ENCODE data around the gene PLXNB2. TPM values are rescaled to one million over a fixed set of nuclear protein-coding genes. Genes with fewer than 3 reads are reported as not detected.

Gene PLXNB2
- total RNA-seq, 1 experiment from 2014 or later: 155 TPM

DNA sequence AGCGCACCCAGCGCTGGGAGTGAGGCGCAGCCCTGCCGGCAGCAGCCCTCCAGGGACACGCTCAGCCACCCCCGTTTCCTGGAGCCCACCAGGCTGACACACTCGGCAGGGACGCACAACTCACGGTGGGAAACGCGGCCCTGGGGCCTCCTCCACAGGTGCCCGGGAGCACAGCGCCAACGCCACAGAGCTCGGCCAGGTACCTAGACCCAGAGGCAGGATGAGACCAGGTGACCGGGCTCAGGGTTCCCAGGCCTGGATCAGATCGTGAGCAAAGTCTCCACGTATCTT is 80.6 kb downstream of the PLXNB2 start:
- TF ChIP-seq, protein P1, sequence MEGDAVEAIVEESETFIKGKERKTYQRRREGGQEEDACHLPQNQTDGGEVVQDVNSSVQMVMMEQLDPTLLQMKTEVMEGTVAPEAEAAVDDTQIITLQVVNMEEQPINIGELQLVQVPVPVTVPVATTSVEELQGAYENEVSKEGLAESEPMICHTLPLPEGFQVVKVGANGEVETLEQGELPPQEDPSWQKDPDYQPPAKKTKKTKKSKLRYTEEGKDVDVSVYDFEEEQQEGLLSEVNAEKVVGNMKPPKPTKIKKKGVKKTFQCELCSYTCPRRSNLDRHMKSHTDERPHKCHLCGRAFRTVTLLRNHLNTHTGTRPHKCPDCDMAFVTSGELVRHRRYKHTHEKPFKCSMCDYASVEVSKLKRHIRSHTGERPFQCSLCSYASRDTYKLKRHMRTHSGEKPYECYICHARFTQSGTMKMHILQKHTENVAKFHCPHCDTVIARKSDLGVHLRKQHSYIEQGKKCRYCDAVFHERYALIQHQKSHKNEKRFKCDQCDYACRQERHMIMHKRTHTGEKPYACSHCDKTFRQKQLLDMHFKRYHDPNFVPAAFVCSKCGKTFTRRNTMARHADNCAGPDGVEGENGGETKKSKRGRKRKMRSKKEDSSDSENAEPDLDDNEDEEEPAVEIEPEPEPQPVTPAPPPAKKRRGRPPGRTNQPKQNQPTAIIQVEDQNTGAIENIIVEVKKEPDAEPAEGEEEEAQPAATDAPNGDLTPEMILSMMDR (conservative IDR thresholded peaks at IDR 0.05; ENCODE audit: low read depth, low read length): no peak
- TF ChIP-seq EZH2 (IDR thresholded peaks at IDR 0.05; ENCODE audit: borderline replicate concordance, low read depth, low read length, poor library complexity, severe bottlenecking): no peak
- H3K4me3 ChIP-seq (ENCODE audit: low read depth, low read length, poor library complexity, severe bottlenecking): no peak overlapping the region
- H3K27me3 ChIP-seq (replicated peaks; ENCODE audit: insufficient read depth, low read depth, low read length, poor library complexity): no peaks in the 10 kb centered on the region
- BruUV-seq (replicated peaks): no TSS peak
- intact Hi-C loops (cut with micrococcal nuclease; ENCODE audit: unreplicated experiment): no loop called here
- POLR2A ChIA-PET (ENCODE audit: low non-redundant PET): no interaction called here
- DNase-seq (ENCODE audit: low spot score): no peak
- peaks cover 22% of the 10 kb centered on the region for H3K36me3 ChIP-seq (ENCODE audit: insufficient read depth, low read length, poor library complexity, severe bottlenecking)
- H3K9me3 ChIP-seq (ENCODE audit: low read depth, low read length, poor library complexity, severe bottlenecking): no peaks in the 10 kb centered on the region
- no peak overlapping the region for H3K27ac ChIP-seq (ENCODE audit: low read depth, low read length, poor library complexity, severe bottlenecking)
- no peaks in the 10 kb centered on the region for H3K4me1 ChIP-seq (ENCODE audit: insufficient read depth, low read length, poor library complexity, severe bottlenecking)
- CTCF ChIA-PET: no interaction called here

DNA sequence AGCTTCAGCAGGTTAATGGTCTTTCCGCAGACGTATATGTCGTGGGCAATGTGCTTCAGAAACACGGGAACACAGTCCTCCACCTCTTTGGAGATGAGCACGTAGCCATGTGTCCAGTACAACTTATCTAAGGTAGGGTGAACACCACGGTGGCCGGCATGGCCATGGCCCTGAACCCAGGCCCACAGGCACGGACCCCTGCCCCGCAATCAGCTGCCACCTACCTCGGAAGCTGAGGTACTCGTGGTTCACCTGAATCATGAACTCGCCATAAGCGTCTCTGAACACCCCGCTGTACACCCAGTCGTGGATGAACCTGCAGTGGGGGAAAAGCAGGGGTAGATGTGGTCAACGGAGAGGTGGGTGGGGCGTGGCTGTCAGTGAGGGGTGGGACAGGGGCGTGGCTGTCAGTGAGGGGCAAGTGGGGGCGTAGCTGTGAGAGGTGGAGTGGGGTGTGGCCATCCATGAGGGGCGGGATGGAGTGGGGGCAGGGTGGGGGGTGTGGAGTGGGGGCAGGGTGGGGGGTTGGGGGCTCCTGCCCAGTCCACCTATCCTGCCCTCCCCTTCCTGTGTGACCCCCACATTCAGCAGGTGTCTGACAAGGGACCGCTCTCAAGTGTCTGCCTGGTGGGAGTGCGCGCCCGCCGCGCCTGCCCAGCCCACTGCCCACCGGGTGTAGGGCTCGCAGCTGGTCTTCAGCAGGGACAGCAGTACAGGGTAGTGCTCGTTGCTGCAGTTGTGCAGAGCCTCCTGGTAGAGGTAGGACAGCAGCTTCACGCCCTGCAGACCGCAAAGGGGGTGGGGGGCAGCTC is 81.2 kb downstream of the PLXNB2 start:
- TF ChIP-seq, protein P1 (conservative IDR thresholded peaks at IDR 0.05; ENCODE audit: low read depth, low read length): no peak
- TF ChIP-seq EZH2 (IDR thresholded peaks at IDR 0.05; ENCODE audit: borderline replicate concordance, low read depth, low read length, poor library complexity, severe bottlenecking): no peak
- no TSS peak for BruUV-seq (replicated peaks)

DNA sequence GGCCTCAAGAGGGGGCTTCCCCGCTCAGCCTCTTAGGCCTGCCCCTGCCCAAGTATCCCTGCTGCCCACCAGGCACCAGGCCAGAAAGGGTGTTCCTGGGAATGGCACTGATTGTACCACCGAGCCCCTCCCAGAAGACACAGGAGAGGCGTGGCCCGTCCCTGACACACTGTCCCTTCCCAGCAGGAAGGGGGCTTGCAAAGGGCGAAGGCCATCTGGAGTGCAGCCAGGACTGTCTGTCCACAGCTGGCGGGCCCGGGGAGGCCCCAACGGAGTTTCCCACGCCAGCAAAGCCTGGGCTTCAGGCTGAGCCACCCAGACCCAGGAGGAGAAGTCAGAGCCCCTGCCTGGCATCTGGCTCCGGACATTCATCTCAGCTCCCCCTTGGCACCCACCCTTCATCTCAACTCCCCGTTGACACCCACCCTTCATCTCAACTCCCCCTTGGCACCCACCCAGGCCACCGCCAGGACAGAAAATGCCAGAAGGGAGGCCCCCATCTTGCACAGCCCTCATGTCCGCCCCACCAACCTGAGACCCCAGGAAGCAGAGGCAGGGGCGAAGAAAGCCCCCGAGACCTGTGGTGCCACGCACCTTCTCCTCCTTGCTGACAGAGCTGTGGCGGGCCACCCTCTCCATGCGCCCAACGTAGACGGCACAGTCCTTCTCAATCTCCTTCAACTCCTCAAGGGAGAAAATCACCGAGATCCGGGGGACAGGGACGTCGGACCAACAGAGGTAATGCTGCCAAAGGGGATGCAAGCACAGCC is 82.1 kb downstream of the PLXNB2 start:
- H3K27me3 ChIP-seq (replicated peaks; ENCODE audit: insufficient read depth, low read depth, low read length, poor library complexity): no peaks in the 10 kb centered on the region
- H3K27ac ChIP-seq (ENCODE audit: low read depth, low read length, poor library complexity, severe bottlenecking): no peak overlapping the region
- no peaks in the 10 kb centered on the region for H3K4me1 ChIP-seq (ENCODE audit: insufficient read depth, low read length, poor library complexity, severe bottlenecking)
- TF ChIP-seq EZH2 (IDR thresholded peaks at IDR 0.05; ENCODE audit: borderline replicate concordance, low read depth, low read length, poor library complexity, severe bottlenecking): no peak
- TF ChIP-seq, protein P1 (conservative IDR thresholded peaks at IDR 0.05; ENCODE audit: low read depth, low read length): no peak
- no peak for DNase-seq (ENCODE audit: low spot score)
- H3K9me3 ChIP-seq (ENCODE audit: low read depth, low read length, poor library complexity, severe bottlenecking): no peaks in the 10 kb centered on the region
- intact Hi-C loops (cut with micrococcal nuclease; ENCODE audit: unreplicated experiment): no loop called here
- no peak overlapping the region for H3K4me3 ChIP-seq (ENCODE audit: low read depth, low read length, poor library complexity, severe bottlenecking)
- CTCF ChIA-PET: no interaction called here
- POLR2A ChIA-PET (ENCODE audit: low non-redundant PET): no interaction called here
- BruUV-seq (replicated peaks): no TSS peak
- H3K36me3 ChIP-seq (ENCODE audit: insufficient read depth, low read length, poor library complexity, severe bottlenecking): peaks cover 36% of the 10 kb centered on the region

More for the DNA sequence above, 81.2 kb downstream of the PLXNB2 start:
- intact Hi-C loops (cut with micrococcal nuclease; ENCODE audit: unreplicated experiment): no loop called here
- CTCF ChIA-PET: no interaction called here
- no peak overlapping the region for H3K27ac ChIP-seq (ENCODE audit: low read depth, low read length, poor library complexity, severe bottlenecking)
- no peak overlapping the region for H3K4me3 ChIP-seq (ENCODE audit: low read depth, low read length, poor library complexity, severe bottlenecking)
- POLR2A ChIA-PET (ENCODE audit: low non-redundant PET): no interaction called here
- H3K27me3 ChIP-seq (replicated peaks; ENCODE audit: insufficient read depth, low read depth, low read length, poor library complexity): no peaks in the 10 kb centered on the region
- H3K36me3 ChIP-seq (ENCODE audit: insufficient read depth, low read length, poor library complexity, severe bottlenecking): peaks cover 28% of the 10 kb centered on the region
- no peak for DNase-seq (ENCODE audit: low spot score)
- no peaks in the 10 kb centered on the region for H3K9me3 ChIP-seq (ENCODE audit: low read depth, low read length, poor library complexity, severe bottlenecking)
- H3K4me1 ChIP-seq (ENCODE audit: insufficient read depth, low read length, poor library complexity, severe bottlenecking): no peaks in the 10 kb centered on the region

Other genes with a start within 250 kb of the PLXNB2 start
- gene TTLL8, start 249.3 kb downstream of the PLXNB2 start, total RNA-seq (2021): not detected in 2 replicates
- 0.37 and 0.75 TPM in 2 replicates for gene MLC1, start 222.2 kb downstream of the PLXNB2 start, total RNA-seq (2021)
- gene MOV10L1, start 217.6 kb downstream of the PLXNB2 start, total RNA-seq (2021): 0.33 TPM in 1 of 2 replicates, not detected in the other
- gene PANX2, start 136.9 kb downstream of the PLXNB2 start, total RNA-seq (2021): 7.6 and 9.1 TPM in 2 replicates
- 63.9 and 68.2 TPM in 2 replicates for gene TRABD, start 121.7 kb downstream of the PLXNB2 start, total RNA-seq (2021)
- 39.2 and 41.3 TPM in 2 replicates for gene SELENOO, start 106.6 kb downstream of the PLXNB2 start, total RNA-seq (2021)
- gene TUBGCP6, start 62.6 kb downstream of the PLXNB2 start, total RNA-seq (2021): 31.0 and 33.1 TPM in 2 replicates
- 38.6 and 42.8 TPM in 2 replicates for gene HDAC10, start 56.4 kb downstream of the PLXNB2 start, total RNA-seq (2021)
- gene MAPK12, start 46.0 kb downstream of the PLXNB2 start, total RNA-seq (2021): 20.8 and 27.5 TPM in 2 replicates
- 5.4 and 10.4 TPM in 2 replicates for gene MAPK11, start 37.3 kb downstream of the PLXNB2 start, total RNA-seq (2021)
- 5.3 and 10.8 TPM in 2 replicates for gene DENND6B, start 19.4 kb upstream of the PLXNB2 start, total RNA-seq (2021)
- 64.6 and 66.7 TPM in 2 replicates for gene PPP6R2, start 35.7 kb upstream of the PLXNB2 start, total RNA-seq (2021)
- gene SBF1, start 167.4 kb upstream of the PLXNB2 start, total RNA-seq (2021): 97.2 and 107 TPM in 2 replicates
- 5.4 and 9.8 TPM in 2 replicates for gene ADM2, start 173.9 kb upstream of the PLXNB2 start, total RNA-seq (2021)
- gene MIOX, start 179.2 kb upstream of the PLXNB2 start, total RNA-seq (2021): 0.32 and 0.46 TPM in 2 replicates
- 79.2 and 79.3 TPM in 2 replicates for gene LMF2, start 200.1 kb upstream of the PLXNB2 start, total RNA-seq (2021)
- 135 TPM in 2 replicates for gene NCAPH2, start 200.6 kb upstream of the PLXNB2 start, total RNA-seq (2021)
- 0.44 and 5.4 TPM in 2 replicates for gene SCO2, start 218.0 kb upstream of the PLXNB2 start, total RNA-seq (2021)
- gene TYMP, start 222.4 kb upstream of the PLXNB2 start, total RNA-seq (2021): 0.58 and 0.98 TPM in 2 replicates
- gene KLHDC7B, start 238.3 kb upstream of the PLXNB2 start, total RNA-seq (2021): 1.4 and 1.6 TPM in 2 replicates

All from A673 (cell line).